NCI-H526 (cell line): ENCODE data around the gene CST2.
"Not testable (repeated sequence)": the region's sequence is repeated elsewhere in the genome, so short reads cannot be mapped to it uniquely, and the experiment has no call there.

Source experiments
- DNase-seq, 2 experiments: peaks; one replicate each; lab custom pipeline; 2025; lab: John Stamatoyannopoulos, UW

CST2 gene

GRCh38 chr20:23826541-23827021 lies at the start of gene CST2:
TSS of gene CST2 (minus strand) at chr20:23826729. CDS start at chr20:23826660, 69 bp downstream.
- DNase-seq = peak in 1 of 2 experiments; percentile 11

- DNase-seq = no peak
Observed at GRCh38 chr20:23875606-23876237, 49.2 kb upstream of the CST2 start.

- DNase-seq = peak in 1 of 2 experiments; percentile 41
Observed at GRCh38 chr20:23874747-23875146, 48.2 kb upstream of the CST2 start.

- no peak for DNase-seq
Observed at GRCh38 chr20:23873370-23874015, 47.0 kb upstream of the CST2 start.

DNA sequence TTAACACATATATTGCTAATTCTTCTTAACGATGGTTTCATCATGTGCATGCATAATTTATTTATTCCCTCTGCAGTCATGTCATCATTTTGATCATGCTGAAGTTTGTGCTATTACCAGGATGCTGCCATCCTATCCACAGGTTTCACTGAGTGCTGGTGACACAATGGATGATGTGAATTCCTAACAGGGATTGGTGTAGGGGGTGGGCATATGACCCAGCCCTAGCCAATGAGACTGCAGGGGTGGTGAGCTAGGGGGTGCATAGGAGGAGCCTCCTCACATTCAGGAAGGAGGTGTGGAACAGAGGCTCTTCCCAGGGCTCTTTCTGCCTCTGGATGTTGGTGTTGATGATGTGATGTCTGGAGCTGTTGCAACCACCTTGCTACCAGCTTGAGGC lies 45.5 kb upstream of the CST2 start:
- no peak for DNase-seq

DNA sequence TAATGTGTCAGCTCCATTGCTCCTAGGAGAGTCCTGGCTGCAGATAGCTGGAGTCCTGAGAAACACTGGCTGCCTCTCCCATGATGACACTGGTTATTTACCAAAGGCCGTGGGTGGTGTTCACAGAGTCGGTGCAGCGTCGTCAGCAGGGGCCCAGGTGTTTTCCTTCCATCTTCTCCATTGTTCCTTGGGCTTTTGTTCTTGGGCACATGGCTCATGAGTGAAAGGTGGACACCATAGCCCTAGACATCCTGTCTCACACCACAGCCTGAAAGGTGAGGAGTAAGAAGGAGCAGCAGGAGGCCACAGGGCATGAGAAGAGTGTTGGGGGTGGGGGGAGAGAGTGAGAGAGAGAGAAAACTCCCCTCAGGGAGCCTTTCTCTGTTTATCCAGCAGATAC lies 43.9 kb upstream of the CST2 start:
- DNase-seq = no peak

DNA sequence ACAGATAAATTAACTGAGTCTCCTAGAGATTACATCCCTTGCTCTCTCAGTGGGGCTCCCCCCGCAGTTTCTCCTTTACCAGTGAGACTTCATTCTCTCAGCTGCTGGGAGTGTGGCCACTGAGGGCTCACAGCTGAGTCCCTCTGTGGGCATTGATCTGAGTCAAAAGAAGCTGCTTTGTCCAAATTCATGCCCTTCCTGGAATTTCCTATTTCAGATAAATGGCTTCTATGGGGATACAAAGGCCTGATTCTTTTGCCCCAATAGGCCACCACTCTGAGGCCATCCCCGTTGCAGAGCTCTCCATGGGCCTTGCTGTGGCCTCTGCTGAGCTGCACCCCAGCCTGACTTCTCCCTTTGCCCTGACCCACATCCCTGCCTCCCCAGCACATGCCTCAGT lies 43.0 kb upstream of the CST2 start:
- DNase-seq = no peak

GRCh38 chr20:23868321-23868720 lies 41.8 kb upstream of the CST2 start:
- no peak for DNase-seq

DNA sequence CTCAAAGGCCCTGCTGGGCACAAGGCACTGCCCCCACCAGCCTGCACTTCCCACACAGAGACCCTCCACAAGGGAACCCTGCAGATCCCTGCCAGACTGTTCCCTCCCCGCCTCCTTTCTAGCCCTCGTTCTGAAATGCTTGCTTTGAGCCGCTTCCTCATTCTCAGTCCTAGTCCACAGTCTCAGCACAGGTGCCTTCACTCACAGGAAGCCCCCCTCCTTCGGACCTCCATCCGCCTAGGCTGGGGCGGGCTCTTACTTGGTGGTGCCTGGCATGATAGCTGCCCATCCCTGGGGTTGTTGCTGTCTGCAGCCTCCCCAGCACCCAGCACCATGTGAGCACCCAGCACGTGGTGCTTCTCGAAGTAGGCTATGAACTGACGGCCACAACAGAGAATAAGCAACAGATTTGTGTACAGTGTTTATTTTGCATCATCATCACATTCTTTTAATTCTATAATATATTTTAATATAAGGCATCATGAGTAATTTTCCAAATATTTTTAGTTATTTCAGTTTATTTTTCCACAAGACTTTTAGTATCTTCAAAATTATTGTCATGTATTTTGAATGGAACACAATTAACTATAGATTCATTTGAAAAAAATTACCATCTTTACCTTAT lies 40.7 kb upstream of the CST2 start:
- DNase-seq = no peak

DNA sequence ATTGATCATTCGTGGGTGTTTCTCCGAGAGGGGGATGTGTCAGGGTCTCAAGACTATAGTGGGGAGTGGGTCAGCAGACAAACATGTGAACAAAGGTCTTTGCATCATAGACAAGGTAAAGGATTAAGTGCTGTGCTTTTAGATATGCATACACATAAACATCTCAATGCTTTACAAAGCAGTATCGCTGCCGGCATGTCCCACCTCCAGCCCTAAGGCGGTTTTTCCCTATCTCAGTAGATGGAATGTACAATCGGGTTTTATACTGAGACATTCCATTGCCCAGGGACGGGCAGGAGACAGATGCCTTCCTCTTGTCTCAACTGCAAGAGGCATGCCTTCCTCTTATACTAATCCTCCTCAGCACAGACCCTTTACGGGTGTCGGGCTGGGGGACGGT lies 34.2 kb upstream of the CST2 start:
- DNase-seq = not testable (repeated sequence)

DNA sequence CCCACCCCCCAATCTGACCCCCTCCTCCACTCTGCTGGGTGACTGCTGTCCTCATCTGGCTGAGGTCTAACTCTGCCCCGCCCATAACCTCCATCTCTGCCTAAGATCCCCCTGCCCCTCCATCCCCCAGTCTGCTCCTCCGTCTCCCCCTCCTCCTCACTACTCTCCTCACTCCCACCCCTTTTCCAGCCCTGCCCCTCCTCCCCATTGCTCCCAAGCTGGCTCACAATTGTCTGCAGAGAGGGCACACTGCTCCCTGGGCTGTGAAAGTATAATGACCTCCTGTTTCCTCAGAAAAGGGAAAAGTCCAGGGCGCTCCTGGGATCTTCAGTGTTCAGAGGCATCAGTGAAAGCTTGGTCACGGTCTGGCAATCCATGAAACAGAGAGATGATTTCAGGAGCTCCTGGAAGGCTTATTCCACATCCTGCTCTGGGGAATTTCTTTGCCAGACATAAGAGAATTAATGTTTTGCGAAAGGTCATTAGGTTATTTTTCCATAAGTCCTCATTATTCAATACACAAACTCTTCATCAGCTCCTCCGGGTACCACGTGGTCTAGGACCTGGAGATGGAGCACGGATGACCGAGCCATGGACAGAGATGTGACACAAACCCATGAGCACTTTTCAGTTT lies 31.6 kb upstream of the CST2 start:
- peak in 1 of 2 experiments; percentile 29 for DNase-seq

GRCh38 chr20:23856736-23857135 lies 30.2 kb upstream of the CST2 start:
- no peak for DNase-seq

GRCh38 chr20:23856226-23856625 lies 29.7 kb upstream of the CST2 start:
- no peak for DNase-seq

- DNase-seq = no peak
Observed at GRCh38 chr20:23841693-23842092, 15.2 kb upstream of the CST2 start.

- DNase-seq = no peak
Observed at GRCh38 chr20:23835716-23836115, 9.2 kb upstream of the CST2 start.

- DNase-seq = no peak
Observed at GRCh38 chr20:23832775-23833513, 6.4 kb upstream of the CST2 start.

- DNase-seq = not testable (repeated sequence)
Observed at GRCh38 chr20:23831961-23832360, 5.4 kb upstream of the CST2 start.

DNA sequence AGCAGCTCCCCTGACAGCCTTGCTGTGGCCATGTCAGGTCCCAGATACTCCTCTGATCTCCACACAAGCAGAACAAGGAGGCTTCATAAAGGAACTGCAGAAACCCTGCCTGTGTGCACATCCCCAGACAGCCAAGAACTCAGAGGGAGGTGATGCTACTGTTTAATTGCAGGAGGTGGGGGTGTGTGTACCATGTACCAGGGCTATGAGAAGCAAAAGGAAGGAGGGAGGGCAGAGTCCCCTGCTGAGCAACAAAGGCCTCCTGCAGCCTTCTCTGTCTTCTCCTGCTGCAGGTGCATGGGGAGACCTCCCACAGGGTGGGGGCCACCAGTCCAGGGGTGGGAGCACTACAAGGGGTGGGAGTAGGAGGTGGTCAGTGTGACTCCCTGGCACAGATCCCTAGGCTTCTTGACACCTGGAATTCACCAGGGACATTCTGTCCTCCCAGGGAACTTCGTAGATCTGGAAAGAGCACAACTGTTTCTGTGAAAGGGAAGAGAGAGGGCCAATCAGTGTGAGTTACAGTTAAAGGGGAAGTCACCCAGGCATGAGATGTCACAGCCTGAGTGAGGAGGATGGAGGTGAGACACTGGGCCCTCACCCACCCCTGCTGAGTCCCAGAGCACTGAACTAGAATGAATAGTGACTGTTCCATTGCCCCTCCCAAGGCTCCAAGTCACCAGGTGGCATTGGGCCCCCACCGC lies 2.8 kb downstream of the CST2 start:
- no peak for DNase-seq

DNA sequence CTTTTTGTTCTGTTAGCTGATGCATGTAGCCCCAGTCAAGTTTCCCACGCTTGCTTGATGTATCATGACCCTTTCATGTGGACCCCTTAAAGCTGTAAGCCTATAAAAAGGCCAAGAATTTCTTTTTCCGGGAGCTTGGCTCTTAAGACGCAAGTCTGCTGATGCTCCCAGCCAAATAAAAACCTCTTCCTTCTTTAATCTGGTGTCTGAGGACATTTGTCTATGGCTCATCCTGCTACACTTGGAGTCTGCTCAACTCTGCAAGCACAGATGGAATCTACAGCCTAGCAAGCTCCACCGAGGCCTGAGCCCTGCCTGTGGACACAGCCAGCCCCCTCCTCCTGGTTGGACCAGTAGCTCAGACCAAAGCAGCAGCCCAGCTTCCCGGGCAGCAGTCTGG lies 3.4 kb downstream of the CST2 start:
- no peak for DNase-seq

GRCh38 chr20:23820493-23820892 lies 6.0 kb downstream of the CST2 start:
- DNase-seq = no peak

- DNase-seq = not testable (repeated sequence)
Observed at GRCh38 chr20:23811559-23811958, 15.0 kb downstream of the CST2 start.
